DOHH2 (cell line): ENCODE data around the gene RAC3.

Experiments used
- EZH2phosphoT487 ChIP-seq: fragments of 200-600 bp; sonication (generic); IDR thresholded peaks from 2 replicates; pipeline ENCODE4 v1.6.1; 2017; ENCODE audit warnings: borderline replicate concordance, mild to moderate bottlenecking, antibody characterized with exemption, low read length, moderate library complexity, mixed read lengths
- TF ChIP-seq, protein P1 (sequence below): fragments of 200-600 bp; sonication (generic); IDR thresholded peaks from one replicate; pipeline ENCODE4 v1.5.1; 2014; ENCODE audit warnings: antibody characterized with exemption, mild to moderate bottlenecking, low read depth, low read length; ENCODE audit not compliant: poor library complexity, severe bottlenecking

GRCh38 chr17:81986606-81987005 lies 44.9 kb upstream of the RAC3 start:
- TF ChIP-seq, protein P1, sequence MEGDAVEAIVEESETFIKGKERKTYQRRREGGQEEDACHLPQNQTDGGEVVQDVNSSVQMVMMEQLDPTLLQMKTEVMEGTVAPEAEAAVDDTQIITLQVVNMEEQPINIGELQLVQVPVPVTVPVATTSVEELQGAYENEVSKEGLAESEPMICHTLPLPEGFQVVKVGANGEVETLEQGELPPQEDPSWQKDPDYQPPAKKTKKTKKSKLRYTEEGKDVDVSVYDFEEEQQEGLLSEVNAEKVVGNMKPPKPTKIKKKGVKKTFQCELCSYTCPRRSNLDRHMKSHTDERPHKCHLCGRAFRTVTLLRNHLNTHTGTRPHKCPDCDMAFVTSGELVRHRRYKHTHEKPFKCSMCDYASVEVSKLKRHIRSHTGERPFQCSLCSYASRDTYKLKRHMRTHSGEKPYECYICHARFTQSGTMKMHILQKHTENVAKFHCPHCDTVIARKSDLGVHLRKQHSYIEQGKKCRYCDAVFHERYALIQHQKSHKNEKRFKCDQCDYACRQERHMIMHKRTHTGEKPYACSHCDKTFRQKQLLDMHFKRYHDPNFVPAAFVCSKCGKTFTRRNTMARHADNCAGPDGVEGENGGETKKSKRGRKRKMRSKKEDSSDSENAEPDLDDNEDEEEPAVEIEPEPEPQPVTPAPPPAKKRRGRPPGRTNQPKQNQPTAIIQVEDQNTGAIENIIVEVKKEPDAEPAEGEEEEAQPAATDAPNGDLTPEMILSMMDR, result no peak
- TF ChIP-seq EZH2phosphoT487, result no peak
